ENCODE measurements around the gene ATXN7. TPM values are rescaled to one million over a fixed set of nuclear protein-coding genes. Genes with fewer than 3 reads are reported as not detected.

ATXN7 gene
- total and polyA plus RNA-seq, 10 of the 15 experiments (the other 5 are each of a cell fraction or from before 2014, with no cell fraction given): 0.83 to 24.6 (median 8.5) TPM

DNA sequence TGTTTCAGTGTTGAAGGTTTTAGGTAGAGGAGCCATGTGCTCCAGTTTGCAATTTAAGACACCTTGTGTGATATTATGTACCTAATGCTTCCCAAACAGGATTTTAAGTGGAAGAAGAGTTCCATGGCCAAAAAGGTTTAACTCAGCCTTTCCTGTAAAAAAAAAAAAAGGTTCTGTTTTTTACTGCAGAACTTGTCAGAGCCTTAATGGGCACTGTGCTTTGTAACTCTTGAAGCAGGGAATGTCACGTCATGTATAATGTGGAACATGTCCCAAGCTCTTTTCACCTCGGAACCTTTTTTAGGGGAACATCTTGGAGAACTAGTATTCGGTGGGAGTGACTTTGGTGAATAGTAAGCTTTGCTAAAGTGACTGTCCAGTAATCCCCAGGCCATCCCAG is 128.0 kb downstream of the ATXN7 start:
- H3K36me3 ChIP-seq (ENCODE audit: control insufficient read depth in 2 of 2, insufficient read depth in 2 of 2, low read length in 1 of 2): peaks cover 24 to 43% of the 10 kb centered on the region in 2 experiments
- no peak for TF ChIP-seq ATF7 (IDR thresholded peaks at IDR 0.05; ENCODE audit: low read depth)
- no peak for TF ChIP-seq SMARCA5 (IDR thresholded peaks at IDR 0.05)
- TF ChIP-seq CHD2 (IDR thresholded peaks at IDR 0.05; ENCODE audit: borderline replicate concordance, low read depth, low read length): no peak
- no peak for TF ChIP-seq SMC3 (IDR thresholded peaks at IDR 0.05; ENCODE audit: borderline replicate concordance, low read length)
- no peak for TF ChIP-seq NFIC (IDR thresholded peaks at IDR 0.05; ENCODE audit: low read depth, low read length)
- no peak for TF ChIP-seq ZNF207 (IDR thresholded peaks at IDR 0.05; ENCODE audit: borderline replicate concordance)
- TF ChIP-seq ETV6 (conservative IDR thresholded peaks at IDR 0.05 in 1 of 2, IDR thresholded peaks at IDR 0.05 in 1 of 2; ENCODE audit: borderline replicate concordance in 1 of 2, low read depth in 1 of 2): no peak
- TF ChIP-seq PAX5 (IDR thresholded peaks at IDR 0.05; ENCODE audit: borderline replicate concordance, low read depth, low read length): no peak
- no peak for TF ChIP-seq POU2F2 (IDR thresholded peaks at IDR 0.05; ENCODE audit: borderline replicate concordance, low read depth, low read length)
- TF ChIP-seq CEBPB (IDR thresholded peaks at IDR 0.05; ENCODE audit: borderline replicate concordance in 1 of 2, low read depth in 2 of 2, low read length in 2 of 2): no peak
- TF ChIP-seq, protein P1, sequence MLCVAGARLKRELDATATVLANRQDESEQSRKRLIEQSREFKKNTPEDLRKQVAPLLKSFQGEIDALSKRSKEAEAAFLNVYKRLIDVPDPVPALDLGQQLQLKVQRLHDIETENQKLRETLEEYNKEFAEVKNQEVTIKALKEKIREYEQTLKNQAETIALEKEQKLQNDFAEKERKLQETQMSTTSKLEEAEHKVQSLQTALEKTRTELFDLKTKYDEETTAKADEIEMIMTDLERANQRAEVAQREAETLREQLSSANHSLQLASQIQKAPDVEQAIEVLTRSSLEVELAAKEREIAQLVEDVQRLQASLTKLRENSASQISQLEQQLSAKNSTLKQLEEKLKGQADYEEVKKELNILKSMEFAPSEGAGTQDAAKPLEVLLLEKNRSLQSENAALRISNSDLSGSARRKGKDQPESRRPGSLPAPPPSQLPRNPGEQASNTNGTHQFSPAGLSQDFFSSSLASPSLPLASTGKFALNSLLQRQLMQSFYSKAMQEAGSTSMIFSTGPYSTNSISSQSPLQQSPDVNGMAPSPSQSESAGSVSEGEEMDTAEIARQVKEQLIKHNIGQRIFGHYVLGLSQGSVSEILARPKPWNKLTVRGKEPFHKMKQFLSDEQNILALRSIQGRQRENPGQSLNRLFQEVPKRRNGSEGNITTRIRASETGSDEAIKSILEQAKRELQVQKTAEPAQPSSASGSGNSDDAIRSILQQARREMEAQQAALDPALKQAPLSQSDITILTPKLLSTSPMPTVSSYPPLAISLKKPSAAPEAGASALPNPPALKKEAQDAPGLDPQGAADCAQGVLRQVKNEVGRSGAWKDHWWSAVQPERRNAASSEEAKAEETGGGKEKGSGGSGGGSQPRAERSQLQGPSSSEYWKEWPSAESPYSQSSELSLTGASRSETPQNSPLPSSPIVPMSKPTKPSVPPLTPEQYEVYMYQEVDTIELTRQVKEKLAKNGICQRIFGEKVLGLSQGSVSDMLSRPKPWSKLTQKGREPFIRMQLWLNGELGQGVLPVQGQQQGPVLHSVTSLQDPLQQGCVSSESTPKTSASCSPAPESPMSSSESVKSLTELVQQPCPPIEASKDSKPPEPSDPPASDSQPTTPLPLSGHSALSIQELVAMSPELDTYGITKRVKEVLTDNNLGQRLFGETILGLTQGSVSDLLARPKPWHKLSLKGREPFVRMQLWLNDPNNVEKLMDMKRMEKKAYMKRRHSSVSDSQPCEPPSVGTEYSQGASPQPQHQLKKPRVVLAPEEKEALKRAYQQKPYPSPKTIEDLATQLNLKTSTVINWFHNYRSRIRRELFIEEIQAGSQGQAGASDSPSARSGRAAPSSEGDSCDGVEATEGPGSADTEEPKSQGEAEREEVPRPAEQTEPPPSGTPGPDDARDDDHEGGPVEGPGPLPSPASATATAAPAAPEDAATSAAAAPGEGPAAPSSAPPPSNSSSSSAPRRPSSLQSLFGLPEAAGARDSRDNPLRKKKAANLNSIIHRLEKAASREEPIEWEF (IDR thresholded peaks at IDR 0.05; ENCODE audit: insufficient replicate concordance, low read depth, low read length): no peak
- TF ChIP-seq, protein P2, sequence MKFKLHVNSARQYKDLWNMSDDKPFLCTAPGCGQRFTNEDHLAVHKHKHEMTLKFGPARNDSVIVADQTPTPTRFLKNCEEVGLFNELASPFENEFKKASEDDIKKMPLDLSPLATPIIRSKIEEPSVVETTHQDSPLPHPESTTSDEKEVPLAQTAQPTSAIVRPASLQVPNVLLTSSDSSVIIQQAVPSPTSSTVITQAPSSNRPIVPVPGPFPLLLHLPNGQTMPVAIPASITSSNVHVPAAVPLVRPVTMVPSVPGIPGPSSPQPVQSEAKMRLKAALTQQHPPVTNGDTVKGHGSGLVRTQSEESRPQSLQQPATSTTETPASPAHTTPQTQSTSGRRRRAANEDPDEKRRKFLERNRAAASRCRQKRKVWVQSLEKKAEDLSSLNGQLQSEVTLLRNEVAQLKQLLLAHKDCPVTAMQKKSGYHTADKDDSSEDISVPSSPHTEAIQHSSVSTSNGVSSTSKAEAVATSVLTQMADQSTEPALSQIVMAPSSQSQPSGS (IDR thresholded peaks at IDR 0.05; ENCODE audit: low read length): no peak
- TF ChIP-seq NFXL1 (IDR thresholded peaks at IDR 0.05; ENCODE audit: borderline replicate concordance): no peak
- TF ChIP-seq, protein P3, sequence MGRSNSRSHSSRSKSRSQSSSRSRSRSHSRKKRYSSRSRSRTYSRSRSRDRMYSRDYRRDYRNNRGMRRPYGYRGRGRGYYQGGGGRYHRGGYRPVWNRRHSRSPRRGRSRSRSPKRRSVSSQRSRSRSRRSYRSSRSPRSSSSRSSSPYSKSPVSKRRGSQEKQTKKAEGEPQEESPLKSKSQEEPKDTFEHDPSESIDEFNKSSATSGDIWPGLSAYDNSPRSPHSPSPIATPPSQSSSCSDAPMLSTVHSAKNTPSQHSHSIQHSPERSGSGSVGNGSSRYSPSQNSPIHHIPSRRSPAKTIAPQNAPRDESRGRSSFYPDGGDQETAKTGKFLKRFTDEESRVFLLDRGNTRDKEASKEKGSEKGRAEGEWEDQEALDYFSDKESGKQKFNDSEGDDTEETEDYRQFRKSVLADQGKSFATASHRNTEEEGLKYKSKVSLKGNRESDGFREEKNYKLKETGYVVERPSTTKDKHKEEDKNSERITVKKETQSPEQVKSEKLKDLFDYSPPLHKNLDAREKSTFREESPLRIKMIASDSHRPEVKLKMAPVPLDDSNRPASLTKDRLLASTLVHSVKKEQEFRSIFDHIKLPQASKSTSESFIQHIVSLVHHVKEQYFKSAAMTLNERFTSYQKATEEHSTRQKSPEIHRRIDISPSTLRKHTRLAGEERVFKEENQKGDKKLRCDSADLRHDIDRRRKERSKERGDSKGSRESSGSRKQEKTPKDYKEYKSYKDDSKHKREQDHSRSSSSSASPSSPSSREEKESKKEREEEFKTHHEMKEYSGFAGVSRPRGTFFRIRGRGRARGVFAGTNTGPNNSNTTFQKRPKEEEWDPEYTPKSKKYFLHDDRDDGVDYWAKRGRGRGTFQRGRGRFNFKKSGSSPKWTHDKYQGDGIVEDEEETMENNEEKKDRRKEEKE (IDR thresholded peaks at IDR 0.05): no peak
- no peak for TF ChIP-seq MXI1 (IDR thresholded peaks at IDR 0.05; ENCODE audit: low read depth, low read length)

More for the DNA sequence above, 128.0 kb downstream of the ATXN7 start:
- ATAC-seq (no peak), FAIRE-seq (no peak), DNase-seq (ENCODE audit: low read depth, low spot score) (no peak)
- 98% methylated on average over 3 of the region's 3 CpGs for WGBS (ENCODE audit: insufficient coverage, insufficient replicate concordance, low lambda C conversion rate, missing lambda C conversion rate)
- BruUV-seq (replicated peaks): no TSS peak
- H3K4me2 ChIP-seq (ENCODE audit: control insufficient read depth, insufficient read depth): no peak overlapping the region
- RAD21 ChIA-PET (ENCODE audit: unreplicated experiment): interaction anchor here (1.2 to 1.9 kb wide), 3 partner anchors 24 to 34 kb away, joined by 3 to 6 read pairs (median 3); no protein-coding TSS in a partner anchor
- CTCF ChIA-PET: interaction anchor here (1.2 to 8.0 kb wide), 9 partner anchors 12 to 641 kb away, joined by 3 to 154 read pairs (median 19); partner anchors contain the start of gene C3orf49
- no peak overlapping the region for H3K9ac ChIP-seq (ENCODE audit: control insufficient read depth, insufficient read depth, low read length)
- SMC1A ChIA-PET (ENCODE audit: uncharacterized antibody, unreplicated experiment): interaction anchor here (0.9 to 3.1 kb wide), 8 partner anchors 10 to 41 kb away, joined by 3 to 18 read pairs (median 4); no protein-coding TSS in a partner anchor
- H3K27me3 ChIP-seq (replicated peaks in 1 of 2; ENCODE audit: control insufficient read depth in 2 of 2, insufficient read depth in 2 of 2, low read length in 1 of 2): no peaks in the 10 kb centered on the region
- no peak overlapping the region for H3K27ac ChIP-seq (ENCODE audit: control insufficient read depth, insufficient read depth)
- H2AFZ ChIP-seq (ENCODE audit: control insufficient read depth, low read depth, low read length): no peak overlapping the region
- in situ Hi-C loops (cut with MboI) (loop anchor here (5.0 kb wide), 1 partner anchor 639 kb away; no protein-coding TSS in a partner anchor), intact Hi-C loops (cut with micrococcal nuclease; ENCODE audit: unreplicated experiment) (loop anchor here (2.0 kb wide), 2 partner anchors 23 to 641 kb away; no protein-coding TSS in a partner anchor)
- H3K79me2 ChIP-seq (ENCODE audit: control insufficient read depth, insufficient read depth, low read length): no peaks in the 10 kb centered on the region
- no peaks in the 10 kb centered on the region for H3K9me3 ChIP-seq (replicated peaks; ENCODE audit: control insufficient read depth, insufficient read depth, low read length)
- no peak overlapping the region for H3K4me3 ChIP-seq
- POLR2A ChIA-PET: no interaction called here
- H4K20me1 ChIP-seq (ENCODE audit: control insufficient read depth, insufficient read depth): no peaks in the 10 kb centered on the region
- no peaks in the 10 kb centered on the region for H3K4me1 ChIP-seq (ENCODE audit: control insufficient read depth, insufficient read depth, low read length)

All from GM12878 (cell line).